ENCODE measurements around the gene LGALS3.

DNA sequence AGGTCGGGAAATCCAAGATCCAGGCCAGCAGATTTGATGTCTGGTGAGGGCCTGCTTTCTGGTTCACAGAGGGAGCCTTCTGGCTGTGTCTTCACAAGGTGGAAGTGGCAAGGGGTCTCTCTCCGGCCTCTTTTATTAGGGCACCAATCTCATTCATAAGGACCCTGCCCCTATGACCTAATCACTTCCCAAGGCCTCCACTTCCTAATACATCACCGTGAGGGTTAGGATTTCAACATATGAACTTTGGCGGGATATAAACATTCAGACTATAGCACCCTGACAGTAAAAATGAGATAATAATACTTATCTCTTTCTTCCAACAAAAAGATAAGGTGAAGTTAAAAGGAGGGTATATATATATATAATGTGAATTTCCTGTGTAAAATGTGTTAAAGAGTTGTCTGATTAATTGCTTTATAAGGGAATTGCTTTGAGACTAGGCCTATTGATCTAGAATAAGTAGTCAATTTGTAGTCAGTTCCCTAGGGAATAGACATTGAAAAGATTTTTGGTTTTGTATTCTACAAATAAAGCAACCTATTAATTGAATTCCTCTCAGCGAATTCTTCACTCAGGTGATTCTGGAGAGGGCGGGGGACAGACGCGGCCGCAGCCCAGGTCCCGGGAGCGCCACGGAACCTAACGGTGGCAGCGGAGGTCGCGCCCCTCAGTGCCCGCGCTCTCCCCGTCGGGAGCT, 516 bp upstream of the LGALS3 start:
- TF ChIP-seq, protein P1, sequence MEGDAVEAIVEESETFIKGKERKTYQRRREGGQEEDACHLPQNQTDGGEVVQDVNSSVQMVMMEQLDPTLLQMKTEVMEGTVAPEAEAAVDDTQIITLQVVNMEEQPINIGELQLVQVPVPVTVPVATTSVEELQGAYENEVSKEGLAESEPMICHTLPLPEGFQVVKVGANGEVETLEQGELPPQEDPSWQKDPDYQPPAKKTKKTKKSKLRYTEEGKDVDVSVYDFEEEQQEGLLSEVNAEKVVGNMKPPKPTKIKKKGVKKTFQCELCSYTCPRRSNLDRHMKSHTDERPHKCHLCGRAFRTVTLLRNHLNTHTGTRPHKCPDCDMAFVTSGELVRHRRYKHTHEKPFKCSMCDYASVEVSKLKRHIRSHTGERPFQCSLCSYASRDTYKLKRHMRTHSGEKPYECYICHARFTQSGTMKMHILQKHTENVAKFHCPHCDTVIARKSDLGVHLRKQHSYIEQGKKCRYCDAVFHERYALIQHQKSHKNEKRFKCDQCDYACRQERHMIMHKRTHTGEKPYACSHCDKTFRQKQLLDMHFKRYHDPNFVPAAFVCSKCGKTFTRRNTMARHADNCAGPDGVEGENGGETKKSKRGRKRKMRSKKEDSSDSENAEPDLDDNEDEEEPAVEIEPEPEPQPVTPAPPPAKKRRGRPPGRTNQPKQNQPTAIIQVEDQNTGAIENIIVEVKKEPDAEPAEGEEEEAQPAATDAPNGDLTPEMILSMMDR (IDR thresholded peaks at IDR 0.05), result no peak
- TF ChIP-seq POLR2A (IDR thresholded peaks at IDR 0.05), result no peak
